SK-N-SH treated with all-trans-retinoic acid at 6 μM for 48 hours (cell line): ENCODE data around the gene SLC33A1.

ENCODE experiments used
- ARNTL ChIP-seq: fragments of 450-650 bp; formaldehyde crosslinking; IDR thresholded peaks from 2 replicates; pipeline ENCODE4 v1.5.0; 2020; ENCODE audit warnings: low read depth, mild to moderate bottlenecking, moderate library complexity, borderline replicate concordance
- BACH2 ChIP-seq: fragments of 250-450 bp; sonication (Bioruptor Pico); IDR thresholded peaks from 2 replicates; pipeline ENCODE4 v1.9.0; 2021; ENCODE audit warnings: mild to moderate bottlenecking, borderline replicate concordance
- CSDC2 ChIP-seq: fragments of 250-450 bp; sonication (Bioruptor Pico); IDR thresholded peaks from 2 replicates; pipeline ENCODE4 v1.5.0; 2020; ENCODE audit warnings: mild to moderate bottlenecking, moderate library complexity
- GLIS3 ChIP-seq: fragments of 250-450 bp; sonication (Bioruptor Pico); IDR thresholded peaks from 2 replicates; pipeline ENCODE4 v1.5.0; 2020; ENCODE audit warnings: mild to moderate bottlenecking, moderate library complexity
- OSR1 ChIP-seq: fragments of 250-450 bp; sonication (Bioruptor Pico); IDR thresholded peaks from 2 replicates; pipeline ENCODE4 v1.8.0; 2022; ENCODE audit warnings: moderate library complexity, mild to moderate bottlenecking, inconsistent platforms
- PPARA ChIP-seq: fragments of 250-450 bp; sonication (Bioruptor Pico); IDR thresholded peaks from 2 replicates; pipeline ENCODE4 v1.5.0; 2020; ENCODE audit warnings: mild to moderate bottlenecking, borderline replicate concordance
- TCF4 ChIP-seq: fragments of 250-450 bp; sonication (Bioruptor Pico); IDR thresholded peaks from 2 replicates; pipeline ENCODE4 v1.8.0; 2021; ENCODE audit warnings: mild to moderate bottlenecking, moderate library complexity, borderline replicate concordance
- TOX ChIP-seq: fragments of 250-450 bp; sonication (Bioruptor Pico); IDR thresholded peaks from 2 replicates; pipeline ENCODE4 v1.8.0; 2021; ENCODE audit warnings: mild to moderate bottlenecking, moderate library complexity, borderline replicate concordance
- ZC3H10 ChIP-seq: fragments of 250-450 bp; sonication (Bioruptor Pico); IDR thresholded peaks from 2 replicates; pipeline ENCODE4 v1.5.1; 2021; ENCODE audit warnings: mild to moderate bottlenecking, moderate library complexity
- ZFP3 ChIP-seq: fragments of 250-450 bp; sonication (Bioruptor Pico); IDR thresholded peaks from 2 replicates; pipeline ENCODE4 v1.5.0; 2020; ENCODE audit warnings: mild to moderate bottlenecking, moderate library complexity
- ZFP30 ChIP-seq: fragments of 450-650 bp; formaldehyde crosslinking; IDR thresholded peaks from 2 replicates; pipeline ENCODE4 v1.5.0; 2022; ENCODE audit warnings: mild to moderate bottlenecking, moderate library complexity
- ZNF565 ChIP-seq: fragments of 450-650 bp; formaldehyde crosslinking; conservative IDR thresholded peaks from 2 replicates; pipeline ENCODE4 v1.5.0; 2020; ENCODE audit warnings: low read depth, mild to moderate bottlenecking, moderate library complexity
- TF ChIP-seq, protein P1 (sequence below): fragments of 250-450 bp; sonication (Bioruptor Pico); IDR thresholded peaks from 2 replicates; pipeline ENCODE4 v1.5.0; 2020; ENCODE audit warnings: mild to moderate bottlenecking, moderate library complexity
- TF ChIP-seq, protein P2 (sequence below): fragments of 250-450 bp; sonication (Bioruptor Pico); IDR thresholded peaks from 2 replicates; pipeline ENCODE4 v1.8.0; 2021; ENCODE audit warnings: low read depth, mild to moderate bottlenecking, moderate library complexity, borderline replicate concordance

DNA sequence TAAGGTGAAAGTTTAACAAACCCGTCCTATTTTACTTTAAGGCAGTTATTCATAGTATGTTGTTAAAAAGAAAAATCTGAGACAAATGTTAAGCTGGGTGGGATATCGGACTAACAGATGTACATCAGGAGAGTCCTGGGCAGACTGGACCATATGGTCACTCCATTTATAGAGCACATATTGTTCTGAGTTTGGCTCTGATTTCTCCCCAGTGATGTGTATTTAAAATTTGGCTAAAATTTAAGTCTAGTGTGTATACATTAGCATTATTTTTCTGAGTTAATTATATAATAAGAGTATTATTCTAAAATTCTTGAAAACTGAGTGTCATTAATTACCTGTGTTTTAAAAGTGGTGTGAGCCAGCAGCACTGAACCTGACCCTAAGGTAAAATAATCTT lies 22.3 kb upstream of the SLC33A1 start:
- TF ChIP-seq TCF4 (CRISPR knock-in tag): no peak
- TF ChIP-seq ARNTL (CRISPR knock-in tag): no peak
- TF ChIP-seq TOX: no peak
- TF ChIP-seq CSDC2: no peak
- TF ChIP-seq, protein P1, sequence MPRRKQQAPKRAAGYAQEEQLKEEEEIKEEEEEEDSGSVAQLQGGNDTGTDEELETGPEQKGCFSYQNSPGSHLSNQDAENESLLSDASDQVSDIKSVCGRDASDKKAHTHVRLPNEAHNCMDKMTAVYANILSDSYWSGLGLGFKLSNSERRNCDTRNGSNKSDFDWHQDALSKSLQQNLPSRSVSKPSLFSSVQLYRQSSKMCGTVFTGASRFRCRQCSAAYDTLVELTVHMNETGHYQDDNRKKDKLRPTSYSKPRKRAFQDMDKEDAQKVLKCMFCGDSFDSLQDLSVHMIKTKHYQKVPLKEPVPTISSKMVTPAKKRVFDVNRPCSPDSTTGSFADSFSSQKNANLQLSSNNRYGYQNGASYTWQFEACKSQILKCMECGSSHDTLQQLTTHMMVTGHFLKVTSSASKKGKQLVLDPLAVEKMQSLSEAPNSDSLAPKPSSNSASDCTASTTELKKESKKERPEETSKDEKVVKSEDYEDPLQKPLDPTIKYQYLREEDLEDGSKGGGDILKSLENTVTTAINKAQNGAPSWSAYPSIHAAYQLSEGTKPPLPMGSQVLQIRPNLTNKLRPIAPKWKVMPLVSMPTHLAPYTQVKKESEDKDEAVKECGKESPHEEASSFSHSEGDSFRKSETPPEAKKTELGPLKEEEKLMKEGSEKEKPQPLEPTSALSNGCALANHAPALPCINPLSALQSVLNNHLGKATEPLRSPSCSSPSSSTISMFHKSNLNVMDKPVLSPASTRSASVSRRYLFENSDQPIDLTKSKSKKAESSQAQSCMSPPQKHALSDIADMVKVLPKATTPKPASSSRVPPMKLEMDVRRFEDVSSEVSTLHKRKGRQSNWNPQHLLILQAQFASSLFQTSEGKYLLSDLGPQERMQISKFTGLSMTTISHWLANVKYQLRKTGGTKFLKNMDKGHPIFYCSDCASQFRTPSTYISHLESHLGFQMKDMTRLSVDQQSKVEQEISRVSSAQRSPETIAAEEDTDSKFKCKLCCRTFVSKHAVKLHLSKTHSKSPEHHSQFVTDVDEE: no peak
- TF ChIP-seq GLIS3 (CRISPR knock-in tag): no peak
- TF ChIP-seq OSR1 (CRISPR knock-in tag): no peak
- TF ChIP-seq PPARA (CRISPR knock-in tag): no peak
- TF ChIP-seq BACH2: no peak
- TF ChIP-seq ZC3H10 (CRISPR knock-in tag): no peak
- TF ChIP-seq, protein P2, sequence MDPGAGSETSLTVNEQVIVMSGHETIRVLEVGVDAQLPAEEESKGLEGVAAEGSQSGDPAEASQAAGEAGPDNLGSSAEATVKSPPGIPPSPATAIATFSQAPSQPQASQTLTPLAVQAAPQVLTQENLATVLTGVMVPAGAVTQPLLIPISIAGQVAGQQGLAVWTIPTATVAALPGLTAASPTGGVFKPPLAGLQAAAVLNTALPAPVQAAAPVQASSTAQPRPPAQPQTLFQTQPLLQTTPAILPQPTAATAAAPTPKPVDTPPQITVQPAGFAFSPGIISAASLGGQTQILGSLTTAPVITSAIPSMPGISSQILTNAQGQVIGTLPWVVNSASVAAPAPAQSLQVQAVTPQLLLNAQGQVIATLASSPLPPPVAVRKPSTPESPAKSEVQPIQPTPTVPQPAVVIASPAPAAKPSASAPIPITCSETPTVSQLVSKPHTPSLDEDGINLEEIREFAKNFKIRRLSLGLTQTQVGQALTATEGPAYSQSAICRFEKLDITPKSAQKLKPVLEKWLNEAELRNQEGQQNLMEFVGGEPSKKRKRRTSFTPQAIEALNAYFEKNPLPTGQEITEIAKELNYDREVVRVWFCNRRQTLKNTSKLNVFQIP (CRISPR knock-in tag): no peak
- no peak for TF ChIP-seq ZFP3 (CRISPR knock-in tag)
- no peak for TF ChIP-seq ZFP30
- no peak for TF ChIP-seq ZNF565
